GM23248 (cell line): ENCODE measurements around the gene IGSF22. TPM values are rescaled to one million over a fixed set of nuclear protein-coding genes. Genes with fewer than 3 reads are reported as not detected.

ENCODE experiments used
- DNase-seq: peaks from one replicate; pipeline ENCODE4 v3.0.0-alpha.2; 2015
- H2AFZ ChIP-seq: fragments of 200-600 bp; sonication (generic); 2 replicates; pipeline ENCODE4 v1.6.1; 2016; ENCODE audit warnings: antibody characterized with exemption
- H3F3A ChIP-seq: fragments of 200-600 bp; sonication (generic); 2 replicates; pipeline ENCODE4 v1.6.1; 2016; ENCODE audit warnings: mild to moderate bottlenecking, antibody characterized with exemption, mixed run types; ENCODE audit not compliant: insufficient read depth
- H3K27ac ChIP-seq: fragments of 200-600 bp; sonication (generic); 2 replicates; pipeline ENCODE4 v1.5.1; 2016; ENCODE audit warnings: mild to moderate bottlenecking
- H3K27me3 ChIP-seq: fragments of 200-600 bp; sonication (generic); replicated peaks from 2 replicates; pipeline ENCODE4 v1.6.1; 2016; ENCODE audit warnings: mild to moderate bottlenecking; ENCODE audit not compliant: insufficient read depth
- H3K36me3 ChIP-seq: fragments of 200-600 bp; sonication (generic); 2 replicates; pipeline ENCODE4 v1.6.1; 2016; ENCODE audit warnings: low read depth, mild to moderate bottlenecking
- H3K4me1 ChIP-seq: fragments of 200-600 bp; sonication (generic); 2 replicates; pipeline ENCODE4 v1.6.1; 2016; ENCODE audit warnings: mild to moderate bottlenecking; ENCODE audit not compliant: insufficient read depth
- H3K4me2 ChIP-seq: fragments of 200-600 bp; sonication (generic); one replicate; pipeline ENCODE4 v1.6.1; 2016; ENCODE audit warnings: mild to moderate bottlenecking; ENCODE audit not compliant: unreplicated experiment
- H3K4me3 ChIP-seq: fragments of 200-600 bp; sonication (generic); 2 replicates; pipeline ENCODE4 v1.5.1; 2016; ENCODE audit warnings: mild to moderate bottlenecking
- H3K79me2 ChIP-seq: fragments of 200-600 bp; sonication (generic); 2 replicates; pipeline ENCODE4 v1.6.1; 2016; ENCODE audit warnings: mild to moderate bottlenecking; ENCODE audit not compliant: insufficient read depth
- H3K9ac ChIP-seq: fragments of 200-600 bp; sonication (generic); 2 replicates; pipeline ENCODE4 v1.6.1; 2016; ENCODE audit warnings: mild to moderate bottlenecking
- H3K9me2 ChIP-seq: fragments of 200-600 bp; sonication (generic); 2 replicates; pipeline ENCODE4 v1.6.1; 2016; ENCODE audit warnings: mixed run types, mild to moderate bottlenecking, moderate library complexity; ENCODE audit not compliant: insufficient read depth
- H3K9me3 ChIP-seq: fragments of 200-600 bp; sonication (generic); one replicate; pipeline ENCODE4 v1.6.1; 2017; ENCODE audit warnings: low read depth
- H4K20me1 ChIP-seq: fragments of 200-600 bp; sonication (generic); 2 replicates; pipeline ENCODE4 v1.6.0; 2016; ENCODE audit not compliant: insufficient read depth
- EZH2 ChIP-seq: fragments of 200-600 bp; sonication (generic); IDR thresholded peaks from 2 replicates; pipeline ENCODE4 v1.6.1; 2018; ENCODE audit warnings: antibody characterized with exemption, mild to moderate bottlenecking; ENCODE audit not compliant: insufficient read depth, poor library complexity, severe bottlenecking
- EZH2phosphoT487 ChIP-seq: fragments of 200-600 bp; sonication (generic); IDR thresholded peaks from 2 replicates; pipeline ENCODE4 v1.6.1; 2018; ENCODE audit warnings: antibody characterized with exemption, moderate library complexity, mild to moderate bottlenecking, low read depth; ENCODE audit not compliant: insufficient read depth
- WGBS, 2 experiments: methylation state at CpG; one replicate each; pipeline ENCODE4 v1.1.6; 2015 to 2017; ENCODE audit warnings: low lambda C conversion rate in 2 of 2, low coverage in 1 of 2; ENCODE audit errors: missing lambda C conversion rate in 2 of 2; 5-methylcytosine and 5-hydroxymethylcytosine counted together
- in situ Hi-C: fragments of 300-500 bp; cut with MboI; formaldehyde crosslinking; loops from 2 replicates; pipeline ENCODE4 v1.15.0; 2020
- polyA plus RNA-seq: library from polyadenylated mRNA; unstranded; fragments of >200 nt; fragmentation: Nextera tagmentation; extraction: Ambion mirVana; gene quantifications from 2 replicates; pipeline ENCODE4 v1.2.1, GENCODE V29; 2016
- total RNA-seq: library from RNA; depleted of rRNA; stranded (reverse); fragments of >200 nt; shearing (Covaris generic); gene quantifications from 2 replicates; pipeline ENCODE4 v1.2.3, GENCODE V29; 2014

Gene IGSF22
- total and polyA plus RNA-seq, 2 experiments from 2014 or later = not detected

DNA sequence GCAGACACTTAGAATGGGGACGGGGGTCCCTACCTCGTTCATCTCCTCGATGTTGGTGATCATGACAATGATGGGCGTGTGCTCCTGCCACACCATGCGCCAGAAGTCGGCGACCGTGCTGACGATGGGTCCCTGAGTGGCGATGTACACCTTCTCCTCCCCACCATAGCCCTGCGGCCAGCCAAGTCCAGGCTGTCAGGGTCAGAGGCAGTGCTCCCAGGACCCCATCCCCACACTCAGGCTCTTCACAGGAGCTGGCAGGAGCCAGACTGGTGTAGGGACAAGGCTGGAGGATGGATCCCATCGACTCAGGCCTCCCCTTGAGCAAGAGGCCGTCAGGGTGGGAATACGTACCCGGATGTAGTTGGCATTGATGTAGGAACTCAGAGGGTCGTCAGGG is 7.2 kb upstream of the IGSF22 start:
- Histone ChIP-seq H3K4me1 (no peaks in the 10 kb centered on the region), H3K4me2 (no peak overlapping the region), H3K9ac (no peak overlapping the region), H3K9me3 (no peaks in the 10 kb centered on the region), H3K27me3 (no peaks in the 10 kb centered on the region), H3F3A (no peaks in the 10 kb centered on the region), H3K36me3 (no peaks in the 10 kb centered on the region), H3K4me3 (no peak overlapping the region), H4K20me1 (no peaks in the 10 kb centered on the region), H3K79me2 (no peaks in the 10 kb centered on the region), H2AFZ (no peak overlapping the region), H3K9me2 (no peaks in the 10 kb centered on the region), H3K27ac (no peak overlapping the region)
- WGBS, 2 experiments = 66 to 74% methylated on average over 16 of the region's 16 CpGs
- no peak for TF ChIP-seq EZH2phosphoT487
- TF ChIP-seq EZH2 = no peak
- in situ Hi-C loops = no loop called here
- no peak for DNase-seq

DNA sequence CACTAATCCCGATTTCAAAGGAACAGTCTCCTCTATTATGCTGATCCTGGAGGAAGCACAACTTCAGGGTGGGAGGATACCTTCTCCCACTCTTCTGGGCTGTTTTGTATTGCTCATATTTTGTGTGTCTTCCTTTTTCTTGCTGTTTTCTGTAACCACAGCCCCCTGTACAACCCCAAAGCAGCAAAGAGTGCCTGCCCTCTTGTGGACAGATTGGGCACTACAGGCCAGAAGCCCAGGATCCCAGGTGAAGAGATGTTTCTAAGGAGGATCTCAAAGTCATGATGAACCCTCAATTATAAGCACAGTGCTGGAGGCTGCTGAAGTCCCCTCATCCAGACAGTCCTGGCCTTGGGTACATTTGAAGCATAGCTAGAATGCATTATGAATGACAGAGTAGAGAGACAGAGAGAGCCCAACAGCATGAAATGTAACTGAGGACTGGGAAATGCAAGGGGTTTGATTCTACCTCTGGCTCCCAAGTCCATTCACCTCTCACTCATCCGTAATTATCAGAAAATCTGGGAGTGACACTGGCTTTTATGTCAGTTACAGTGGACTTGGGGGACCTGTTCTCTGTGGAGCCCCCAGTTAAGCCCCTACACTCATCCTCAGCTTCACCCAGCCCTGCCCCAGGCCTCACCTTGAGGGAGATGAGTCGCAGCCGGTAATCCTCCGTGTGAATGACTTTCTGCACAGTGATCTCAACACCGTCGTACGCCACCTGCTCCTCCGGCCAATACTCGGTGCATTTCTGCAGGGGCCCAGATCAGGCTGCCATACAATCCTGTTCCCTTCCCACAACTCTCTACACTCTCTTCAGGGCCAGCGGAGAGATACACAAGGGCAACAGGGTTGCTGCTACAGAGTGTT is 6.2 kb upstream of the IGSF22 start:
- Histone ChIP-seq H3K4me3 (no peak overlapping the region), H2AFZ (no peak overlapping the region), H3F3A (no peaks in the 10 kb centered on the region), H3K4me2 (no peak overlapping the region), H3K9me2 (no peaks in the 10 kb centered on the region), H3K27ac (no peak overlapping the region), H3K79me2 (no peaks in the 10 kb centered on the region), H3K36me3 (no peaks in the 10 kb centered on the region), H4K20me1 (no peaks in the 10 kb centered on the region), H3K9me3 (no peaks in the 10 kb centered on the region), H3K27me3 (no peaks in the 10 kb centered on the region), H3K9ac (no peak overlapping the region), H3K4me1 (no peaks in the 10 kb centered on the region)
- peak; percentile 41 for DNase-seq
- no peak for TF ChIP-seq EZH2phosphoT487
- TF ChIP-seq EZH2 = no peak
- in situ Hi-C loops = no loop called here
- WGBS, 2 experiments = 70 to 71% methylated on average over 11 of the region's 11 CpGs

DNA sequence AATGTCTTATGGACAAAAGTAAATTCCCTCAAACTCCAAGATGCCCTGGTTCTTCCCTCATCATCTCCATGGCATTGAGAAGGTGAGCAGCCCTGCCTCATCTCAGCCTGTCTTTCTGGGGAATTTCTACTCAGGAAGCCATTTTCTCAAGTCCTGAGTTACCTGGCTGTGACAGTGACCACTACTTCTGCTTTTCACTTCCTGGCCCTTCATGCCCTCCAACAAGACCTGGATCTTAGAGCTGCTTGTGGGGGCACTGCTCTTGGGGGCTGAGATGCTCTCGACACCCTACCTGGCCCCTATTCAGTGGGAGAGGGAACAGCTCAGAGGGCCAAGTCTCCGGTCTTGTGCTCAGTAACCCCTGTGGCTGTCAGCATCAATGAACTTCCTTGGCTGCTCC is 5.5 kb upstream of the IGSF22 start:
- no peaks in the 10 kb centered on the region for H3K4me1 ChIP-seq
- H3K79me2 ChIP-seq = no peaks in the 10 kb centered on the region
- no peak overlapping the region for H2AFZ ChIP-seq
- H4K20me1 ChIP-seq = no peaks in the 10 kb centered on the region
- TF ChIP-seq EZH2phosphoT487 = no peak
- in situ Hi-C loops = no loop called here
- H3K9me3 ChIP-seq = no peaks in the 10 kb centered on the region
- WGBS, 2 experiments = 82 to 93% methylated on average over 2 of the region's 2 CpGs
- no peaks in the 10 kb centered on the region for H3F3A ChIP-seq
- H3K27me3 ChIP-seq = no peaks in the 10 kb centered on the region
- H3K36me3 ChIP-seq = no peaks in the 10 kb centered on the region
- H3K9ac ChIP-seq = no peak overlapping the region
- no peak overlapping the region for H3K4me2 ChIP-seq
- no peak overlapping the region for H3K4me3 ChIP-seq
- DNase-seq = no peak
- no peaks in the 10 kb centered on the region for H3K9me2 ChIP-seq
- no peak overlapping the region for H3K27ac ChIP-seq

DNA sequence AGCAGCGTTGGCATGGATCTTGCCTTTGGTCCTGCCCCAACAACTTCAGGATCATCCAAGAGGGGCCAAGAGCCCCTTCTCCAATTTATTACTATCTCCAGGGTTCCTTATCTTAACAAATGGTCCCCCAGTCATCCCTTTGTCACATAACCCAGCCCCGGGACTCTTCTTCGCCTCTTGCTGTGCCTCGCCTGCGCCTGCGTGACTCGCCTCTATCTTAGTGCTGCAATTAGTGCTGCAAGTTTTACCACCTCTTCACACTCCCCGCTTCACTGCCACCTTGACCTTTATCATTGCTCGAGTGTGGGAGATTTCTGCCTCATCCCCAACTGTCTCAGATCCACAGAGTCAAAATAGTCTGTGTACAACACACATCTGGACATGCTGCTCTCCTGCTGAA is 4.0 kb upstream of the IGSF22 start:
- Histone ChIP-seq H3F3A (no peaks in the 10 kb centered on the region), H3K27me3 (no peaks in the 10 kb centered on the region), H4K20me1 (no peaks in the 10 kb centered on the region), H3K9ac (no peak overlapping the region), H3K4me3 (no peak overlapping the region), H3K36me3 (no peaks in the 10 kb centered on the region), H2AFZ (no peak overlapping the region), H3K9me3 (no peaks in the 10 kb centered on the region), H3K79me2 (no peaks in the 10 kb centered on the region), H3K4me1 (no peaks in the 10 kb centered on the region), H3K27ac (no peak overlapping the region), H3K9me2 (no peaks in the 10 kb centered on the region), H3K4me2 (no peak overlapping the region)
- TF ChIP-seq EZH2phosphoT487 = no peak
- TF ChIP-seq EZH2 = no peak
- in situ Hi-C loops = no loop called here
- 83 to 85% methylated on average over 9 of the region's 9 CpGs for WGBS, 2 experiments
- DNase-seq = no peak
